Breast epithelium (tissue), 3 donors: Measurements from ENCODE around the gene CDH23.

Experiments used
- POLR2AphosphoS5 ChIP-seq, 3 donors: sonication (generic); formaldehyde crosslinking; IDR thresholded peaks; one replicate each; pipeline ENCODE4 v1.6.1; 2017; ENCODE audit warnings: antibody characterized with exemption in 3 of 3
- TF ChIP-seq, protein P1 (sequence below), 3 donors: fragments of 450-650 bp; IDR thresholded peaks; one replicate each; pipeline ENCODE4 v1.5.1; 2016 to 2017; ENCODE audit warnings: antibody characterized with exemption in 3 of 3, mild to moderate bottlenecking in 3 of 3, moderate library complexity in 3 of 3

DNA sequence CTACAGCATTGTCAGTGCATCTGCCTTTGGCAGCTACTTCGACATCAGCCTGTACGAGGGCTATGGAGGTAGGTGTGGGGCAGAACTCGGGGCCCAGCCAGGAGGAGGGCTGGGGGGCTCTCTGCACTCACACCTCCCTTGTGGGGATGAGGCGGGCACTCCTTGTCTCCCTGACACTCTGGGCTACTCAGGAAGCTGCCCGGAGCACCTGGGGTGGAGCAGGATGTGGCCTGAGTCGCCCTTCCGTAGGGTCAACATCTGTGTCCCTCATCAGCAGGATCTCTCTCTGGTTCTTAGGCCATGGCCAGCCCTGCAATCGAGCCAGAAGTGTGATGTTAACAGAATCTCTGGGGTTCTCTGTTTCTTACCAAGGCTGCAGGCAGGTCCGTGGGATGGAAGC is 282.7 kb downstream of the CDH23 start:
- TF ChIP-seq, protein P1, sequence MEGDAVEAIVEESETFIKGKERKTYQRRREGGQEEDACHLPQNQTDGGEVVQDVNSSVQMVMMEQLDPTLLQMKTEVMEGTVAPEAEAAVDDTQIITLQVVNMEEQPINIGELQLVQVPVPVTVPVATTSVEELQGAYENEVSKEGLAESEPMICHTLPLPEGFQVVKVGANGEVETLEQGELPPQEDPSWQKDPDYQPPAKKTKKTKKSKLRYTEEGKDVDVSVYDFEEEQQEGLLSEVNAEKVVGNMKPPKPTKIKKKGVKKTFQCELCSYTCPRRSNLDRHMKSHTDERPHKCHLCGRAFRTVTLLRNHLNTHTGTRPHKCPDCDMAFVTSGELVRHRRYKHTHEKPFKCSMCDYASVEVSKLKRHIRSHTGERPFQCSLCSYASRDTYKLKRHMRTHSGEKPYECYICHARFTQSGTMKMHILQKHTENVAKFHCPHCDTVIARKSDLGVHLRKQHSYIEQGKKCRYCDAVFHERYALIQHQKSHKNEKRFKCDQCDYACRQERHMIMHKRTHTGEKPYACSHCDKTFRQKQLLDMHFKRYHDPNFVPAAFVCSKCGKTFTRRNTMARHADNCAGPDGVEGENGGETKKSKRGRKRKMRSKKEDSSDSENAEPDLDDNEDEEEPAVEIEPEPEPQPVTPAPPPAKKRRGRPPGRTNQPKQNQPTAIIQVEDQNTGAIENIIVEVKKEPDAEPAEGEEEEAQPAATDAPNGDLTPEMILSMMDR (IDR thresholded peaks at IDR 0.05): no peak
- TF ChIP-seq POLR2AphosphoS5 (IDR thresholded peaks at IDR 0.05): no peak
